Left lobe of liver (tissue), 2 donors: ENCODE data around the gene MET. TPM values are rescaled to one million over a fixed set of nuclear protein-coding genes. Genes with fewer than 3 reads are reported as not detected.
A peak's percentile ranks its signal among the peaks of the same experiment; 100 is the strongest.

Experiments used
- ATAC-seq: fragments of 200-7000 bp; cut with Tn5 transposase; one replicate; pipeline ENCODE4 v1.9.1; 2020; ENCODE audit warnings: mild to moderate bottlenecking, moderate library complexity
- DNase-seq: peaks from one replicate; pipeline ENCODE4 v3.0.0-alpha.2; 2020; ENCODE audit warnings: low spot score
- total RNA-seq: library from RNA; stranded (reverse); gene quantifications from one replicate; pipeline ENCODE4 v1.2.1, GENCODE V29; 2021
- donor health status: DM: no; HTN: no; CAD: no; lungs with moderate emphysema.
- donor health status: DM: no; HTN: yes; CAD: no.

MET gene
- total RNA-seq, 1 donor from 2014 or later = 32.2 TPM

- DNase-seq = no peak
- ATAC-seq = no peak
These were observed 107.2 kb downstream of the MET start for GRCh38 chr7:116779216-116779615.

GRCh38 chr7:116779931-116780330 is 107.9 kb downstream of the MET start:
- DNase-seq = no peak
- ATAC-seq = no peak

- DNase-seq = no peak
- peak; percentile 43 for ATAC-seq
These were observed 108.5 kb downstream of the MET start for GRCh38 chr7:116780521-116780920.

- ATAC-seq (peak; percentile 89), DNase-seq (peak; percentile 75)
These were observed 109.0 kb downstream of the MET start for GRCh38 chr7:116780966-116781365.

GRCh38 chr7:116781584-116781983 is 109.6 kb downstream of the MET start:
- DNase-seq (no peak), ATAC-seq (no peak)

- DNase-seq (no peak), ATAC-seq (peak; percentile 10)
These were observed 110.2 kb downstream of the MET start for GRCh38 chr7:116782177-116782711.

GRCh38 chr7:116783666-116784318 is 111.8 kb downstream of the MET start:
- DNase-seq (no peak), ATAC-seq (no peak)

GRCh38 chr7:116784647-116785046 is 112.7 kb downstream of the MET start:
- ATAC-seq (no peak), DNase-seq (no peak)

GRCh38 chr7:116785843-116786242 is 113.8 kb downstream of the MET start:
- no peak for ATAC-seq
- DNase-seq = no peak

- ATAC-seq (peak; percentile 61), DNase-seq (no peak)
These were observed 114.9 kb downstream of the MET start for GRCh38 chr7:116786791-116787443.

- DNase-seq = no peak
- no peak for ATAC-seq
These were observed 115.9 kb downstream of the MET start for GRCh38 chr7:116787881-116788280.

GRCh38 chr7:116788572-116789197 is 116.7 kb downstream of the MET start:
- peak; percentile 73 for ATAC-seq
- DNase-seq = no peak

- ATAC-seq (no peak), DNase-seq (no peak)
These were observed 118.0 kb downstream of the MET start for GRCh38 chr7:116790025-116790424.

- DNase-seq (no peak), ATAC-seq (no peak)
These were observed 120.8 kb downstream of the MET start for GRCh38 chr7:116792813-116793212.

- DNase-seq (no peak), ATAC-seq (no peak)
These were observed 121.9 kb downstream of the MET start for GRCh38 chr7:116793795-116794340.

- peak; percentile 79 for ATAC-seq
- no peak for DNase-seq
These were observed 124.5 kb downstream of the MET start for GRCh38 chr7:116796471-116796870.

GRCh38 chr7:116797612-116798011 is 125.6 kb downstream of the MET start:
- DNase-seq (no peak), ATAC-seq (no peak)

- ATAC-seq (no peak), DNase-seq (no peak)
These were observed 126.2 kb downstream of the MET start for GRCh38 chr7:116798232-116798631.

- ATAC-seq = peak; percentile 57
- DNase-seq = no peak
These were observed 127.9 kb downstream of the MET start for GRCh38 chr7:116799916-116800315.

GRCh38 chr7:116800594-116800993 is 128.6 kb downstream of the MET start:
- DNase-seq (no peak), ATAC-seq (no peak)

- ATAC-seq (no peak), DNase-seq (no peak)
These were observed 129.2 kb downstream of the MET start for GRCh38 chr7:116801092-116801710.
